GM12878 (cell line): ENCODE data around the gene NUCB1. TPM values are rescaled to one million over a fixed set of nuclear protein-coding genes. Genes with fewer than 3 reads are reported as not detected.
A peak's percentile ranks its signal among the peaks of the same experiment; 100 is the strongest.

Experiments used
- BACH1 ChIP-seq: fragments of 450-650 bp; IDR thresholded peaks from 2 replicates; pipeline ENCODE4 v1.6.1; 2017; ENCODE audit warnings: mild to moderate bottlenecking, borderline replicate concordance
- CHD1 ChIP-seq: IDR thresholded peaks from 2 replicates; pipeline ENCODE4 v1.6.1; 2012; ENCODE audit warnings: low read depth, low read length, improper control_type of control experiment
- CREM ChIP-seq: IDR thresholded peaks from 2 replicates; pipeline ENCODE4 v1.6.1; 2014; ENCODE audit warnings: antibody characterized with exemption, low read depth
- DPF2 ChIP-seq: fragments of 450-650 bp; IDR thresholded peaks from 2 replicates; pipeline ENCODE4 v1.6.1; 2017; ENCODE audit warnings: mild to moderate bottlenecking
- E2F8 ChIP-seq: fragments of 450-650 bp; IDR thresholded peaks from 2 replicates; pipeline ENCODE4 v1.6.1; 2018; ENCODE audit warnings: mild to moderate bottlenecking, low read depth, moderate library complexity; ENCODE audit not compliant: partially characterized antibody
- EGR1 ChIP-seq, 2 experiments: IDR thresholded peaks; 1 replicate in 1 of 2; 2 replicates in 1 of 2; pipeline ENCODE4 v1.6.1; 2011 to 2012; ENCODE audit warnings: low read depth in 2 of 2, low read length in 2 of 2, borderline replicate concordance in 1 of 2, mild to moderate bottlenecking in 1 of 2, moderate library complexity in 1 of 2
- GABPA ChIP-seq: IDR thresholded peaks from 2 replicates; pipeline ENCODE4 v1.6.1; 2014; ENCODE audit warnings: antibody characterized with exemption, low read depth, mild to moderate bottlenecking, inconsistent platforms
- IKZF1 ChIP-seq: fragments of 450-650 bp; conservative IDR thresholded peaks from 2 replicates; pipeline ENCODE4 v1.6.1; 2017; ENCODE audit warnings: antibody characterized with exemption, mild to moderate bottlenecking
- IKZF2 ChIP-seq, 2 experiments: fragments of 450-650 bp; IDR thresholded peaks; 2 replicates each; pipeline ENCODE4 v1.6.1; 2017; ENCODE audit warnings: mild to moderate bottlenecking in 2 of 2, moderate library complexity in 2 of 2
- IRF3 ChIP-seq: fragments of 450-650 bp; IDR thresholded peaks from 2 replicates; pipeline ENCODE4 v1.6.1; 2014; ENCODE audit warnings: mild to moderate bottlenecking
- IRF5 ChIP-seq: fragments of 450-650 bp; IDR thresholded peaks from 2 replicates; pipeline ENCODE4 v1.6.1; 2017; ENCODE audit warnings: borderline replicate concordance
- MEF2B ChIP-seq: fragments of 450-650 bp; IDR thresholded peaks from 2 replicates; pipeline ENCODE4 v1.6.1; 2018; ENCODE audit warnings: mild to moderate bottlenecking, moderate library complexity; ENCODE audit not compliant: partially characterized antibody, poor library complexity, severe bottlenecking
- MLLT1 ChIP-seq: fragments of 450-650 bp; IDR thresholded peaks from 2 replicates; pipeline ENCODE4 v1.6.1; 2016; ENCODE audit warnings: mild to moderate bottlenecking
- MTA2 ChIP-seq: fragments of 450-650 bp; IDR thresholded peaks from 2 replicates; pipeline ENCODE4 v1.6.1; 2016; ENCODE audit warnings: low read depth, mild to moderate bottlenecking, moderate library complexity
- MXI1 ChIP-seq: fragments of 150-350 bp; IDR thresholded peaks from 2 replicates; pipeline ENCODE4 v1.6.1; 2011; ENCODE audit warnings: low read depth, mild to moderate bottlenecking, inconsistent platforms, low read length, improper control_type of control experiment
- NR2F1 ChIP-seq: fragments of 450-650 bp; conservative IDR thresholded peaks from 2 replicates; pipeline ENCODE4 v1.6.1; 2017; ENCODE audit warnings: mild to moderate bottlenecking
- PAX8 ChIP-seq: fragments of 450-650 bp; IDR thresholded peaks from 2 replicates; pipeline ENCODE4 v1.6.1; 2017; ENCODE audit warnings: mild to moderate bottlenecking, moderate library complexity
- PML ChIP-seq: IDR thresholded peaks from 2 replicates; pipeline ENCODE4 v1.6.1; 2012; ENCODE audit warnings: low read length, inconsistent platforms
- POLR2AphosphoS5 ChIP-seq: IDR thresholded peaks from 2 replicates; pipeline ENCODE4 v1.6.1; 2011; ENCODE audit warnings: mild to moderate bottlenecking, low read length, inconsistent platforms
- RAD51 ChIP-seq: fragments of 450-650 bp; IDR thresholded peaks from 2 replicates; pipeline ENCODE4 v1.6.1; 2016; ENCODE audit warnings: moderate library complexity, mild to moderate bottlenecking, inconsistent platforms
- RCOR1 ChIP-seq: conservative IDR thresholded peaks from 2 replicates; pipeline ENCODE4 v1.6.1; 2012; ENCODE audit warnings: low read depth, low read length, improper control_type of control experiment
- RUNX3 ChIP-seq: IDR thresholded peaks from 2 replicates; pipeline ENCODE4 v1.6.1; 2012; ENCODE audit warnings: low read length, inconsistent platforms
- SREBF1 ChIP-seq: IDR thresholded peaks from 2 replicates; pipeline ENCODE4 v1.6.1; 2012; ENCODE audit warnings: mild to moderate bottlenecking, low read length
- SREBF2 ChIP-seq: IDR thresholded peaks from 2 replicates; pipeline ENCODE4 v1.6.1; 2012; ENCODE audit warnings: mild to moderate bottlenecking, low read length
- SUZ12 ChIP-seq: fragments of 200-600 bp; sonication (generic); IDR thresholded peaks from one replicate; pipeline ENCODE4 v1.6.1; 2018; ENCODE audit warnings: antibody characterized with exemption, mild to moderate bottlenecking; ENCODE audit not compliant: unreplicated experiment
- TBL1XR1 ChIP-seq: IDR thresholded peaks from 2 replicates; pipeline ENCODE4 v1.6.1; 2012; ENCODE audit warnings: low read depth, low read length, improper control_type of control experiment
- ZBED1 ChIP-seq: IDR thresholded peaks from 2 replicates; pipeline ENCODE4 v1.6.1; 2016; ENCODE audit warnings: borderline replicate concordance
- polyA plus RNA-seq, 11 experiments: library from polyadenylated mRNA; depleted of rRNA in 4 of 11; unstranded in 6 of 11; stranded (reverse) in 5 of 11; fragments of >200 nt; fragmentation: Nextera tagmentation in 4 of 11; fragmentation: Illumina TruSeq in 1 of 11; extraction: Ambion mirVana in 4 of 11; extraction: Trizol in 1 of 11; gene quantifications; 1 replicate in 1 of 11; 2 replicates in 10 of 11; pipeline versions ENCODE4 v1.2.1 to v1.2.3, GENCODE V29; 2011 to 2016; ENCODE audit warnings: inconsistent platforms in 2 of 11, missing spikeins in 2 of 11, low read depth in 1 of 11
- total RNA-seq, 4 experiments: library from RNA; depleted of rRNA in 3 of 4; stranded (reverse); fragments of >200 nt in 3 of 4; fragmentation: Illumina TruSeq in 1 of 4; extraction: Trizol in 1 of 4; gene quantifications; 2 replicates each; pipeline versions ENCODE4 v1.2.1 to v1.2.3, GENCODE V29; 2013 to 2021

NUCB1 gene
- total and polyA plus RNA-seq, 10 of the 15 experiments (the other 5 are each of a cell fraction or from before 2014, with no cell fraction given), result 1.8 to 112 (median 44.5) TPM

GRCh38 chr19:48965806-48966540 lies 65.9 kb downstream of the NUCB1 start (continued):
- TF ChIP-seq IRF5, result no peak
- TF ChIP-seq RCOR1, result no peak
- TF ChIP-seq NR2F1, result peak; percentile 68
- TF ChIP-seq IKZF1, result peak; percentile 85
- TF ChIP-seq DPF2, result no peak
- no peak; the same call in 1 of the 2 replicates for TF ChIP-seq CHD1
- TF ChIP-seq MLLT1, result peak; percentile 47; the same call in 1 of the 2 replicates
- 0 out of 2 replicates have a peak, but pooled peaks have one; percentile 26 for TF ChIP-seq RUNX3
- no peak for TF ChIP-seq IRF3
- TF ChIP-seq SREBF1, result no peak
- TF ChIP-seq GABPA, result no peak
- no peak for TF ChIP-seq TBL1XR1
- TF ChIP-seq MTA2, result no peak
- TF ChIP-seq PAX8, result no peak
- TF ChIP-seq PML, result no peak
- TF ChIP-seq RAD51, result peak; percentile 36
- TF ChIP-seq POLR2AphosphoS5, result peak; percentile 11; the same call in 1 of the 2 replicates
- TF ChIP-seq SUZ12, result no peak
- no peak for TF ChIP-seq MEF2B
- TF ChIP-seq EGR1 (IDR thresholded peaks at IDR 0.05; ENCODE audit: borderline replicate concordance in 1 of 2, low read depth in 2 of 2, low read length in 2 of 2), result peak in 1 of 2 experiments; percentile 31; a peak in 1 of 3 replicates
- TF ChIP-seq CREM, result peak; percentile 80
- no peak for TF ChIP-seq E2F8
- TF ChIP-seq IKZF2 (IDR thresholded peaks at IDR 0.05), result no peak
- peak; percentile 45; the same call in 1 of the 2 replicates for TF ChIP-seq BACH1
- TF ChIP-seq MXI1, result peak; percentile 32; the same call in 1 of the 2 replicates
- TF ChIP-seq ZBED1, result no peak; the same call in 1 of the 2 replicates
- TF ChIP-seq SREBF2, result no peak
